DND-41 (cell line): Measurements from ENCODE around the gene ANKS1A.

Source experiments
- ATAC-seq: fragments of 200-7000 bp; cut with Tn5 transposase; 3 replicates; pipeline ENCODE4 v1.9.1; 2021; ENCODE audit warnings: low read depth; ENCODE audit not compliant: insufficient read depth
- DNase-seq: peaks from one replicate; pipeline ENCODE4 v3.0.0-alpha.2; 2020
- H2AFZ ChIP-seq: 2 replicates; pipeline ENCODE4 v1.6.0; 2012; ENCODE audit warnings: low read depth, low read length
- H3K27ac ChIP-seq: 2 replicates; pipeline ENCODE4 v1.5.1; 2012; ENCODE audit warnings: low read length, inconsistent platforms
- H3K27me3 ChIP-seq: fragments of 200-600 bp; sonication (generic); 2 replicates; pipeline ENCODE4 v1.6.0; 2012; ENCODE audit warnings: low read length, mild to moderate bottlenecking, inconsistent platforms; ENCODE audit not compliant: insufficient read depth, poor library complexity
- H3K36me3 ChIP-seq: 2 replicates; pipeline ENCODE4 v1.5.1; 2012; ENCODE audit warnings: low read length, inconsistent platforms; ENCODE audit not compliant: insufficient read depth
- H3K4me1 ChIP-seq: 2 replicates; pipeline ENCODE4 v1.5.1; 2012; ENCODE audit warnings: mild to moderate bottlenecking, low read length; ENCODE audit not compliant: insufficient read depth
- H3K4me2 ChIP-seq: 2 replicates; pipeline ENCODE4 v1.6.0; 2012; ENCODE audit warnings: mild to moderate bottlenecking, moderate library complexity, low read length, inconsistent platforms; ENCODE audit not compliant: insufficient read depth
- H3K4me3 ChIP-seq, 2 experiments: fragments of 200-600 bp in 1 of 2; shearing (Covaris generic) in 1 of 2; 2 replicates each; pipeline ENCODE4 v1.5.1; 2012 to 2016; ENCODE audit warnings: inconsistent platforms in 2 of 2, low read length in 2 of 2, mild to moderate bottlenecking in 2 of 2, low read depth in 1 of 2, moderate library complexity in 1 of 2
- H3K79me2 ChIP-seq: 2 replicates; pipeline ENCODE4 v1.6.0; 2012; ENCODE audit warnings: low read length, inconsistent platforms; ENCODE audit not compliant: insufficient read depth
- H3K9ac ChIP-seq: 2 replicates; pipeline ENCODE4 v1.6.0; 2012; ENCODE audit warnings: low read depth, mild to moderate bottlenecking, inconsistent platforms, low read length, moderate library complexity
- H3K9me3 ChIP-seq: 2 replicates; pipeline ENCODE4 v1.5.1; 2012; ENCODE audit warnings: low read length, moderate library complexity, mild to moderate bottlenecking, inconsistent platforms; ENCODE audit not compliant: insufficient read depth, severe bottlenecking
- H4K20me1 ChIP-seq: 2 replicates; pipeline ENCODE4 v1.6.0; 2012; ENCODE audit warnings: low read length; ENCODE audit not compliant: insufficient read depth
- CTCF ChIP-seq: IDR thresholded peaks from 2 replicates; pipeline ENCODE4 v1.5.1; 2012; ENCODE audit warnings: borderline replicate concordance, low read length, moderate library complexity, mild to moderate bottlenecking; ENCODE audit not compliant: poor library complexity, severe bottlenecking; ENCODE audit errors: extremely low read depth
- EZH2 ChIP-seq: IDR thresholded peaks from 3 replicates; pipeline ENCODE4 v1.6.1; 2012; ENCODE audit warnings: borderline replicate concordance, low read depth, mild to moderate bottlenecking, moderate library complexity, low read length, inconsistent platforms; ENCODE audit not compliant: severe bottlenecking

ANKS1A gene

GRCh38 chr6:34982424-34982852, 93.4 kb downstream of the ANKS1A start:
- H3K4me3 ChIP-seq: no peak overlapping the region
- H3K36me3 ChIP-seq: peaks cover 38% of the 10 kb centered on the region
- no peak for DNase-seq
- no peak overlapping the region for H3K27ac ChIP-seq
- TF ChIP-seq CTCF (peak; percentile 42), EZH2 (no peak)
- ATAC-seq: no peak
- H4K20me1 ChIP-seq: no peaks in the 10 kb centered on the region
- no peak overlapping the region for H3K9ac ChIP-seq
- no peaks in the 10 kb centered on the region for H3K79me2 ChIP-seq
- no peaks in the 10 kb centered on the region for H3K9me3 ChIP-seq
- no peak overlapping the region for H3K4me2 ChIP-seq
- H3K4me1 ChIP-seq: no peaks in the 10 kb centered on the region
- H3K27me3 ChIP-seq: no peaks in the 10 kb centered on the region
- H2AFZ ChIP-seq: no peak overlapping the region

GRCh38 chr6:34984416-34984815, 95.4 kb downstream of the ANKS1A start:
- Histone ChIP-seq H3K4me3 (no peak overlapping the region), H4K20me1 (no peaks in the 10 kb centered on the region), H3K9me3 (no peaks in the 10 kb centered on the region), H3K27me3 (no peaks in the 10 kb centered on the region), H3K4me1 (no peaks in the 10 kb centered on the region), H2AFZ (no peak overlapping the region), H3K27ac (no peak overlapping the region), H3K4me2 (no peak overlapping the region), H3K36me3 (peaks cover 41% of the 10 kb centered on the region), H3K9ac (no peak overlapping the region), H3K79me2 (no peaks in the 10 kb centered on the region)
- no peak for TF ChIP-seq CTCF
- no peak for TF ChIP-seq EZH2
- DNase-seq (no peak), ATAC-seq (no peak)

GRCh38 chr6:34985236-34985635, 96.2 kb downstream of the ANKS1A start:
- H3K27ac ChIP-seq: no peak overlapping the region
- H2AFZ ChIP-seq: no peak overlapping the region
- DNase-seq (no peak), ATAC-seq (no peak)
- no peak overlapping the region for H3K9ac ChIP-seq
- no peaks in the 10 kb centered on the region for H3K27me3 ChIP-seq
- H3K36me3 ChIP-seq: peaks cover 41% of the 10 kb centered on the region
- H3K4me2 ChIP-seq: no peak overlapping the region
- H3K4me1 ChIP-seq: no peaks in the 10 kb centered on the region
- no peaks in the 10 kb centered on the region for H3K9me3 ChIP-seq
- no peaks in the 10 kb centered on the region for H4K20me1 ChIP-seq
- no peaks in the 10 kb centered on the region for H3K79me2 ChIP-seq
- no peak overlapping the region for H3K4me3 ChIP-seq
- TF ChIP-seq CTCF: no peak
- TF ChIP-seq EZH2: no peak

GRCh38 chr6:34986845-34987246, 97.8 kb downstream of the ANKS1A start:
- peak; percentile 59 for DNase-seq
- no peak overlapping the region for H3K4me2 ChIP-seq
- no peaks in the 10 kb centered on the region for H3K9me3 ChIP-seq
- H3K4me1 ChIP-seq: no peaks in the 10 kb centered on the region
- H3K9ac ChIP-seq: no peak overlapping the region
- ATAC-seq: peak; percentile 65
- H2AFZ ChIP-seq: no peak overlapping the region
- no peak overlapping the region for H3K4me3 ChIP-seq
- no peaks in the 10 kb centered on the region for H3K79me2 ChIP-seq
- TF ChIP-seq CTCF: peak; percentile 89
- no peak for TF ChIP-seq EZH2
- peaks cover 47% of the 10 kb centered on the region for H3K36me3 ChIP-seq
- no peak overlapping the region for H3K27ac ChIP-seq
- no peaks in the 10 kb centered on the region for H3K27me3 ChIP-seq
- H4K20me1 ChIP-seq: no peaks in the 10 kb centered on the region
